ENCODE measurements around the gene RTL10. TPM values are rescaled to one million over a fixed set of nuclear protein-coding genes. Genes with fewer than 3 reads are reported as not detected.

Gene RTL10
- total RNA-seq, 8 experiments from 2014 or later: 10.5 to 13.9 (median 12.6) TPM

- Histone ChIP-seq H3K4me3 (no peak overlapping the region), H3K27ac (peak overlapping the region; percentile 11 to 48), H3K4me1 (replicated peaks in 1 of 2) (no peaks in the 10 kb centered on the region)
- 67 to 100% (median 96%) methylated on average over 1 to 5 of the region's 16 CpGs; no CpG with 5 or more reads in 5 of the 10 experiments for WGBS, 10 experiments
- no peak for ATAC-seq (replicated peaks in 6 of 8)
- in situ Hi-C loops (cut with MboI; ENCODE audit: low pct_unique_long_range_greater_than_20kb in 2 of 9, low sequenced_read_pairs in 9 of 9, unreplicated experiment in 9 of 9): no loop called here
Measured at GRCh38 chr22:19815823-19816290, 38.8 kb downstream of the RTL10 start.

- Histone ChIP-seq H3K4me1 (replicated peaks in 1 of 2) (no peaks in the 10 kb centered on the region), H3K27ac (peak overlapping the region in 1 of 2 donors; percentile 48), H3K4me3 (no peak overlapping the region)
- in situ Hi-C loops (cut with MboI; ENCODE audit: low pct_unique_long_range_greater_than_20kb in 2 of 9, low sequenced_read_pairs in 9 of 9, unreplicated experiment in 9 of 9): no loop called here
- WGBS, 10 experiments: 43 to 100% (median 85%) methylated on average over 1 to 3 of the region's 18 CpGs; no CpG with 5 or more reads in 2 of the 10 experiments
- peak in 2 of 8 experiments; percentile 82 to 88 for ATAC-seq (replicated peaks in 6 of 8)
Measured at GRCh38 chr22:19815093-19815822, 39.4 kb downstream of the RTL10 start.

- Histone ChIP-seq H3K27ac (no peak overlapping the region), H3K4me3 (no peak overlapping the region), H3K4me1 (replicated peaks in 1 of 2) (no peaks in the 10 kb centered on the region)
- WGBS, 10 experiments: 90 to 100% (median 93%) methylated on average over 1 to 5 of the region's 5 CpGs; no CpG with 5 or more reads in 5 of the 10 experiments
- in situ Hi-C loops (cut with MboI; ENCODE audit: low pct_unique_long_range_greater_than_20kb in 2 of 9, low sequenced_read_pairs in 9 of 9, unreplicated experiment in 9 of 9): no loop called here
- no peak for ATAC-seq (replicated peaks in 6 of 8)
Measured at GRCh38 chr22:19814428-19814827, 40.2 kb downstream of the RTL10 start.

- in situ Hi-C loops (cut with MboI; ENCODE audit: low pct_unique_long_range_greater_than_20kb in 2 of 9, low sequenced_read_pairs in 9 of 9, unreplicated experiment in 9 of 9): no loop called here
- Histone ChIP-seq H3K4me3 (no peak overlapping the region), H3K27ac (peak overlapping the region in 1 of 2 donors; percentile 33), H3K4me1 (replicated peaks in 1 of 2) (no peaks in the 10 kb centered on the region)
- ATAC-seq (replicated peaks in 6 of 8): no peak
- WGBS, 10 experiments: 71 to 100% (median 97%) methylated on average over 2 to 10 of the region's 11 CpGs; no CpG with 5 or more reads in 3 of the 10 experiments
Measured at GRCh38 chr22:19812910-19813309, 41.8 kb downstream of the RTL10 start.

GRCh38 chr22:19811811-19812771, 42.6 kb downstream of the RTL10 start:
- 83 to 87% (median 84%) methylated on average over 6 to 10 of the region's 36 CpGs; no CpG with 5 or more reads in 7 of the 10 experiments for WGBS, 10 experiments
- ATAC-seq (replicated peaks in 6 of 8): peak in 1 of 8 experiments; percentile 36
- no peaks in the 10 kb centered on the region for H3K4me1 ChIP-seq (replicated peaks in 1 of 2)
- H3K27ac ChIP-seq: peak overlapping the region in 1 of 2 donors; percentile 20
- in situ Hi-C loops (cut with MboI; ENCODE audit: low pct_unique_long_range_greater_than_20kb in 2 of 9, low sequenced_read_pairs in 9 of 9, unreplicated experiment in 9 of 9): no loop called here
- H3K4me3 ChIP-seq: no peak overlapping the region

GRCh38 chr22:19811211-19811621, 43.5 kb downstream of the RTL10 start:
- in situ Hi-C loops (cut with MboI; ENCODE audit: low pct_unique_long_range_greater_than_20kb in 2 of 9, low sequenced_read_pairs in 9 of 9, unreplicated experiment in 9 of 9): no loop called here

GRCh38 chr22:19810381-19811201, 44.1 kb downstream of the RTL10 start:
- peak in 2 of 8 experiments; percentile 15 to 21 for ATAC-seq (replicated peaks in 6 of 8)
- in situ Hi-C loops (cut with MboI; ENCODE audit: low pct_unique_long_range_greater_than_20kb in 2 of 9, low sequenced_read_pairs in 9 of 9, unreplicated experiment in 9 of 9): no loop called here
- no peaks in the 10 kb centered on the region for H3K4me1 ChIP-seq (replicated peaks in 1 of 2)
- WGBS, 10 experiments: 50 to 95% (median 84%) methylated on average over 1 to 10 of the region's 23 CpGs; no CpG with 5 or more reads in 6 of the 10 experiments
- no peak overlapping the region for H3K4me3 ChIP-seq
- no peak overlapping the region for H3K27ac ChIP-seq

More at GRCh38 chr22:19811211-19811621, 43.5 kb downstream of the RTL10 start:
- WGBS, 10 experiments: 90% methylated on average over 2 of the region's 12 CpGs; no CpG with 5 or more reads in 9 of the 10 experiments
- Histone ChIP-seq H3K4me1 (replicated peaks in 1 of 2) (no peaks in the 10 kb centered on the region), H3K27ac (no peak overlapping the region), H3K4me3 (no peak overlapping the region)
- no peak for ATAC-seq (replicated peaks in 6 of 8)

- H3K4me3 ChIP-seq: no peak overlapping the region
- in situ Hi-C loops (cut with MboI; ENCODE audit: low pct_unique_long_range_greater_than_20kb in 2 of 9, low sequenced_read_pairs in 9 of 9, unreplicated experiment in 9 of 9): no loop called here
- H3K4me1 ChIP-seq (replicated peaks in 1 of 2): peaks cover 0 to 2% of the 10 kb centered on the region in 2 donors
- ATAC-seq (replicated peaks in 6 of 8): no peak
- no peak overlapping the region for H3K27ac ChIP-seq
- WGBS, 10 experiments: 100% methylated on average over 1 of the region's 3 CpGs; no CpG with 5 or more reads in 8 of the 10 experiments
Measured at GRCh38 chr22:19809741-19810140, 44.9 kb downstream of the RTL10 start.

- H3K4me1 ChIP-seq (replicated peaks in 1 of 2): peaks cover 0 to 7% of the 10 kb centered on the region in 2 donors
- in situ Hi-C loops (cut with MboI; ENCODE audit: low pct_unique_long_range_greater_than_20kb in 2 of 9, low sequenced_read_pairs in 9 of 9, unreplicated experiment in 9 of 9): no loop called here
- no peak for ATAC-seq (replicated peaks in 6 of 8)
- 54 to 100% (median 95%) methylated on average over 1 to 7 of the region's 11 CpGs; no CpG with 5 or more reads in 4 of the 10 experiments for WGBS, 10 experiments
- no peak overlapping the region for H3K4me3 ChIP-seq
- no peak overlapping the region for H3K27ac ChIP-seq
Measured at GRCh38 chr22:19808873-19809478, 45.7 kb downstream of the RTL10 start.

- peaks cover 2 to 7% of the 10 kb centered on the region in 2 donors for H3K4me1 ChIP-seq (replicated peaks in 1 of 2)
- H3K27ac ChIP-seq: peak overlapping the region in 1 of 2 donors; percentile 19
- in situ Hi-C loops (cut with MboI; ENCODE audit: low pct_unique_long_range_greater_than_20kb in 2 of 9, low sequenced_read_pairs in 9 of 9, unreplicated experiment in 9 of 9): no loop called here
- WGBS, 10 experiments: 85 to 100% (median 95%) methylated on average over 3 to 10 of the region's 20 CpGs; no CpG with 5 or more reads in 2 of the 10 experiments
- H3K4me3 ChIP-seq: no peak overlapping the region
- ATAC-seq (replicated peaks in 6 of 8): no peak
Measured at GRCh38 chr22:19807914-19808872, 46.5 kb downstream of the RTL10 start.
